Ecto neural progenitor cell (in vitro differentiated cells): ENCODE data around the gene SLC7A11.

Source experiments
- DNase-seq: peaks from one replicate; pipeline ENCODE4 v3.0.0-alpha.2; 2018; ENCODE audit warnings: low spot score

The SLC7A11 gene

GRCh38 chr4:138205531-138206233 lies 36.5 kb downstream of the SLC7A11 start:
- no peak for DNase-seq

GRCh38 chr4:138204507-138204906 lies 37.6 kb downstream of the SLC7A11 start:
- DNase-seq: no peak

- DNase-seq: no peak
Measured at GRCh38 chr4:138202686-138203085, 39.5 kb downstream of the SLC7A11 start.

GRCh38 chr4:138200236-138200590 lies 41.9 kb downstream of the SLC7A11 start:
- DNase-seq: no peak

DNA sequence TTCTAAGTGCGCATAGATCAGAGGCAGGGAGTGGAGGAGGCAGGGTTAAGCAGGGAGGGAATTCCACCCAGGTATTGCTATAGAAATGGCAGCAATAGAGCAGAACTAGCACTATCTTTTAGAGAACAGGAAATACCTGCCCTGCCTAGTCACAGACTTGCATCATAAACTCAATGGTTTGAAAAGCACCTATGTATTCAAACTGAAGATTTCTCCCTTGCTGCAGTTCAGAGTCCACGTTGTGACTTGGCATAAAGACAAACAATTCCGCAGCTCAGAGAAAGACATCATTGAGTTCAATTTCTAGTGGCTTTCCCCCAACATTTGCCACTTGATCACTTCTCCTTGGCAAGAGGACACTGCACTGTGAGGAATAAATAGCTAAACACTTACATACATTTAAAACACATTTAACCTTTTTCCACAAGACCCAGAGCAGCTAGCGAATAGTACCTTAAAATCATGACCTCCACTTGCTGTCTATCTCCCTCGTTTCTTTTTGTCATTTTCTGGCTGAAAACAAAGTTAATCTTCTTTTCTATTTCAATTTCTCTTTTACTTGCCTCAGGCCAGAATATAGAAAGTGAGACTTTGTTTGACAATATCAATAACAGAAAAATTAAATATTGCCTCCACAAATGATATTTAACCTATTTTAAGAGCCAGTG lies 42.4 kb downstream of the SLC7A11 start:
- no peak for DNase-seq

DNA sequence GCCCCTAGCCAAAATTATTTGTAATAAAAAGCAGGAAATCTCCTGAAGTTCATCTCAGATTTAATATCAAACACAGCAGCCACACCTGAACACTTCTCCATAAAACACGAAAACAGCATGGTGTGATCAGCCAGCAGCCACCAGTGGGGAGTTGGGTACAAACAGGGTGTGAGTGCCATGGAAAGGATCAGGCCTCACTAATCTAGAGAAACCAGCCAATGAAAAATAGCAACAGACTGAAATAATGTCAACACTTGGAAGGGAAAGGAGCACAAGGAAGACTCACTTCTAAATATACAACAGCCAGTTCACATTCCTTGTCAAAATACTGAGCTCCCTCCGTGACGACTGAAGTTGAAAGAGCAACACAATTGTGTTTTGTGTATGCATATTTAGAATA lies 46.0 kb downstream of the SLC7A11 start:
- no peak for DNase-seq

GRCh38 chr4:138193963-138194362 lies 48.2 kb downstream of the SLC7A11 start:
- DNase-seq: no peak

GRCh38 chr4:138192113-138192512 lies 50.0 kb downstream of the SLC7A11 start:
- DNase-seq: no peak

DNA sequence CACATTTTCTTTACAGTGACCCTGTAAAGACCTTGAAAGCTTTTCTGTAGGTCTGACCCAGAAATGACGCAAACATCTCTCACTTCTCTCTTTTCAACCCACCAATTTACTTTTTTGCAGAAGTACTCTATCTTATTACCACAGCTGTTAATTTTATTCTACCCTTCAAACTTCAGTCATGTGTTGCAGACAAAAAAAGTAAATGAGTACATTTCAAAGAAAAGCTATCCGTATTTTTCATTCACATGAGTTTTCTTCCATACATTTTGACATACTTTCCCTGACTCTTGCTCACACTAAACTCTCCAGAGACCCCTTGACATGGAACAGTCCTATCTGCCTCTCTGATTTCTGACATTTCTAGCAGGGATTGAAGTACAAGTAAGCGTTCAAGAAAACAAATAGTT lies 51.7 kb downstream of the SLC7A11 start:
- DNase-seq: no peak

DNA sequence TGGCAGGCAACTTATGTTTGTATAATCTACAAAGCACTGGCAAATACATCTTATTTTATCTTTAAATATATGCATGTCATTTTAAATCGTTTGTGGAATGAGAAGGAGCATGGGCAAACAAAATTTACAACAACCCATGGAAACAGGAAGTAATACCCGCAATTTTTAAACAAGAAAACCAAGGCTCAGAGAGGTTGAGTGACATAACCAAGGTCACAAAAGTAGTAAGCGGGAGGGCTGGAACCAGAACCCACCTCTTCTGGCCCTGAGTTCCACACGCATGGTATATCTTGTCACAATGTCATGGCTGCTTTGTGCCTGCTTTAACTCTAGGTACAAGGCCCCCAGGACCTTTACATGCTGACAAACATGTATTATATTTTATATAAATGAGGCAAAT lies 52.9 kb downstream of the SLC7A11 start:
- DNase-seq: no peak

- no peak for DNase-seq
Measured at GRCh38 chr4:138188406-138189084, 53.6 kb downstream of the SLC7A11 start.

DNA sequence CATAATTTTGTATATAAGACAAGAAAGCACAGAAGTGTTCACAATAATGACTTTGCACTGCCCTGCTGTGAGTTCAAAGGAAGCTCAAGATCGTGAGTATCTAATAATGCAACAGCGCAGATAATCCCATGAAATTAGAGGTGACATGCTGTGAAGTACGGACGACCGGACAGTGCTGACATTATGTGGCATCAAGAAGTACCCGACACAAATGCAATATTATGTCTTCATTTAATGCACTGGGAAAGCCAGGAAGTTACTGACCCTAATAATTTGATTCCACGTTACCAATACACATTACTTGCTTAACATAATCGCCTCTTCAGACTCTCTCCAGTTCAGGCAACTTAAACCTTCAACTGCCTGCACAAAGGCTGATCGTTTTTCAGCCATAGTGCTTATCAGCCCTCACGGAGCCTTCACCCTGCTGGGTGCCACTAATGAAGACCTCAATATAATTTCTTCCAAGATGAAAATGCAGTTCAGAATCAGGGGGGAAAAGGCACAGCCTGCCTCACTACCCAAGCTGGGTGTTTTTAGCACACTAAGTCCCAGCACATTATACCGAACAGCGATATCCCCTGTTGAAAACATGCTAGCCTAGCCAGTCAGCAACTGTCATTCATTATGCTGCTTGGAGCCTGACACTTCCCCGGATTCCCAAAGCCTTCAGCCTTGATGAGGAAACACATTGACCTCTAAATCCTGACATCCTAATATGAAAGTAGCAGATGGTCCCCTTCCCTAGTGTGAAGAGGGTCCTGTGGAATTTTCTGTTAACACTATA lies 56.1 kb downstream of the SLC7A11 start:
- no peak for DNase-seq

DNA sequence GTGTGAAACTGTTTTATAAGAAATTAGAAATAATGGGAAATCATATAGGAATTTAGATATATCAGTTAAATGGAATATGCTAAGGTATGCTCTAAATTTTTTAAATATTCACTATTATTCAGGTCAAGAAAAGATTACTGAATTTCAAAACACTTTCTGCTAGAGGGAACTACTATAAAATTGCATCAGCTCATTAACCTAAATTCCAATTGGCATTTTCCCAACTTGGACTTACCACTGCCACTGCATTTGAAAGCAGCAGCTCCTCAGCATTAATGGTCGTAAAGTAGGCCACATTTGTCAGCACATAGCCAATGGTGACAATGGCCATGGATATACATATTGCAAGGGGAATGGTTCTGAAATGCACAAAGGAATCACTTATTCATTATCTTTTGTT lies 57.3 kb downstream of the SLC7A11 start:
- no peak for DNase-seq

GRCh38 chr4:138182838-138183426 lies 59.2 kb downstream of the SLC7A11 start:
- no peak for DNase-seq

GRCh38 chr4:138181287-138181686 lies 60.9 kb downstream of the SLC7A11 start:
- no peak for DNase-seq

DNA sequence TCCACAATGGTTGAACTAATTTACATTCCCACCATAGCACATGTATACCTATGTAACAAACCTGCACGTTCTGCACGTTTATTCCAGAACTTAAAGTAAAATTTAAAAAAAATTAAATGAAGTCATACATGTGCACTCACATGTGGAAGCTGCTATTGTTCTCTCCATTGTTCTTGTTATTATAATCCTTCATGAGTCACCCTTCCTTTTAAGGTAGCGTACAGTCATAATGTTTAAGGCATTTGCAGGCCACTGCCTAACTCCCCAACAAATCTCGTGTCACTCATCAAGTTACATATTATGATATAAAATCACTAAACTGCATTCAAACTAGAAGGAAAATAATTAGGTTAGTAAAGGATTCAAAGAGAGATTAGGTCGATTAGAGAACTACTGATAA lies 63.6 kb downstream of the SLC7A11 start:
- no peak for DNase-seq

GRCh38 chr4:138177278-138177968 lies 64.7 kb downstream of the SLC7A11 start:
- no peak for DNase-seq

- no peak for DNase-seq
Measured at GRCh38 chr4:138174981-138175794, 67.0 kb downstream of the SLC7A11 start.

GRCh38 chr4:138164208-138164607 lies 77.9 kb downstream of the SLC7A11 start:
- DNase-seq: no peak

DNA sequence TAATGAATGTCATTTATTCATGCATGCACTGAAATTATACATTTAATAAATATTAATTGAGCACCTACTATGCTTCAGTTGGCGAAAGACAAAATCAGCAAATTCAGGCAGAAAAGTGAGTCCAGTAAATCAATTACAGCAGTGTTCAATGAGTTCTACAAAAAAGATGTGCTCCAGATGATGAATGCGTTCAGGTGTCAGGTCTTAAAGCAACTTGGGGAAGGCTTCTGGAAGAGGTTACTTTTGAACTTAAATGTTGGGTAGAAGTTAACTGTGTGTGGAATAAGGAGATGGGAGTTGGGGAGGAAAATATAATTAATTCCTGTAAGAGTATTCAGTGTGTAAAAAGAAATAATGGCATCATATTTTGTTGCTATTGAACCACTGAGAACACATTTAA lies 79.0 kb downstream of the SLC7A11 start:
- DNase-seq: no peak

DNA sequence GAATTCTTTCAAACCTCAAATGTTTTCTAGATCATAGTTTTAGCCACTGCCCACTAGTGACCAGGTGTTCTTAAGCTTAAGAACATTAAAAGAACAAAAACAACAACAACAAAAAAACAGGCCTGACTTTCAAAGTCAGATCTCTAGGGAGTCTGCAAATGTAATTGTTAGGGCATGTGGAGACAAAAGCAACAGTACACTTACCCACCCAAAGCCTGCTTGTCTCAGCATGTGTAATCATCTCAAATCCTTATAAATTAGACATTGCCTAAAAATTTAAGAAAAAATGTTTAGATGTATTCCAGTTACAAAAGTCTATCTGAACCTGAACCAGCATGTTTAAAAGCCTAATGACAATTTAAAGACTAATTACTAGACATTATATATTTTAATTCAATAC lies 79.9 kb downstream of the SLC7A11 start:
- no peak for DNase-seq
